Activated T-helper 2 cell treated with anti-CD3 and anti-CD28 coated beads, Interferon-gamma antibody, Interleukin-2, Interleukin-4, amounts not matched to agents 10 μg/mL and 5 μg/mL and 100 μg/mL, durations not matched to agents 14 hours and 24 hours and 36 hours (primary cell): ENCODE measurements around the gene TCN1. TPM values are rescaled to one million over a fixed set of nuclear protein-coding genes. Genes with fewer than 3 reads are reported as not detected.
"Not testable (repeated sequence)": the region's sequence is repeated elsewhere in the genome, so short reads cannot be mapped to it uniquely, and the experiment has no call there.

Experiments used
- DNase-seq: peaks from one replicate; pipeline ENCODE4 v3.0.0; 2021; ENCODE audit warnings: low spot score
- H3K27ac Mint-ChIP-seq: one replicate; pipeline ENCODE4 v1.8.0; 2021; ENCODE audit warnings: mixed read lengths
- H3K27me3 Mint-ChIP-seq: one replicate; pipeline ENCODE4 v1.8.0; 2021; ENCODE audit warnings: low read depth, mixed read lengths
- H3K36me3 Mint-ChIP-seq: one replicate; pipeline ENCODE4 v1.8.0; 2021; ENCODE audit warnings: low read depth, mixed read lengths
- H3K4me1 Mint-ChIP-seq: one replicate; pipeline ENCODE4 v1.8.0; 2021; ENCODE audit warnings: low read depth, mixed read lengths
- H3K4me3 Mint-ChIP-seq: one replicate; pipeline ENCODE4 v1.8.0; 2021; ENCODE audit warnings: low read depth, mild to moderate bottlenecking, moderate library complexity, mixed read lengths
- H3K9me3 Mint-ChIP-seq: one replicate; pipeline ENCODE4 v1.8.0; 2021; ENCODE audit warnings: mixed read lengths
- intact Hi-C: fragments of 100-400 bp; cut with micrococcal nuclease; formaldehyde crosslinking; loops from one replicate; pipeline ENCODE4 v1.15.1; 2023
- total RNA-seq: library from RNA; stranded (reverse); gene quantifications from 2 replicates; pipeline ENCODE4 v1.2.3, GENCODE V29; 2022

The TCN1 gene
- total RNA-seq, 1 donor from 2014 or later: 0.25 TPM

DNA sequence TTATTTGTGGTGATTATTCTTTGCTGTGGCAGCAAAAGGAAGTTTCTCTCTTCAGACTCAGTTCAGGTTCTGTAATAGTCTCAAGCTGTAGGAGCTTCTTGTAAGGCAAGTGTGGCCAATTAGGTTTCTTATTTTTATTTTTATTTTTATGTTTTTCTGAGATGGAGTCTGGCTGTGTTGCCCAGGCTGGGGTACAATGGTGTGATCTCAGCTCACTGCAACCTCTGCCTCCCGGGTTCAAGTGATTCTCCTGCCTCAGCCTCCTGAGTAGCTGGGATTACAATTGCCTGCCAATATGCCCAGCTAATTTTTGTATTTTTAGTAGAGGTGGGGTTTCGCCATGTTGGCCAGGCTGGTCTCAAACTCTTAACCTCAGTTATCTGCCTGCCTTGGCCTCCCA is 16.7 kb downstream of the TCN1 start:
- H3K4me3 Mint-ChIP-seq: not testable (repeated sequence)

DNA sequence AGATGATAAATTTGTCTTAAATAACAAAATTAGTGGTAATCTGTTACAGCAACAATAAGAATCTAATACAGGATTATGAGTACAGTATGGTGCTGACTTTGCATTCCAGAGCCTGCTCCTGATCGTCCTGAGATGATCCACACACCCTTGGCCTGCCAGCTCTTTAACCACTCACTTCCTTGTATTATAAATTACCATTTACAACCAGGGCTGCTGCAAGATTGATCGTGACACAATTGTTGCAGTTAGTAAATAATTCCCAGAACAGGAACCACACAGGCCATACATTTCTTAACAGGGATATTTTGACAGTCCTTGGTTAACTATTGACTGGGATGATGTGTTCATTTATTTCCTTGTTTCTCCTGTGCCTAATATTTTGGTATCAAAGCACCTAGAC is 17.2 kb downstream of the TCN1 start:
- H3K27me3 Mint-ChIP-seq: no peaks in the 10 kb centered on the region
- no peak overlapping the region for H3K4me3 Mint-ChIP-seq
- peaks cover 5% of the 10 kb centered on the region for H3K4me1 Mint-ChIP-seq
- H3K36me3 Mint-ChIP-seq: no peaks in the 10 kb centered on the region
- intact Hi-C loops: no loop called here
- no peak overlapping the region for H3K27ac Mint-ChIP-seq
- DNase-seq: no peak
- peaks cover 12% of the 10 kb centered on the region for H3K9me3 Mint-ChIP-seq

More for the DNA sequence above, 16.7 kb downstream of the TCN1 start:
- H3K27me3 Mint-ChIP-seq, H3K4me1 Mint-ChIP-seq, DNase-seq, H3K27ac Mint-ChIP-seq, H3K36me3 Mint-ChIP-seq, intact Hi-C loops: not testable (repeated sequence)
- peaks cover 12% of the 10 kb centered on the region for H3K9me3 Mint-ChIP-seq

DNA sequence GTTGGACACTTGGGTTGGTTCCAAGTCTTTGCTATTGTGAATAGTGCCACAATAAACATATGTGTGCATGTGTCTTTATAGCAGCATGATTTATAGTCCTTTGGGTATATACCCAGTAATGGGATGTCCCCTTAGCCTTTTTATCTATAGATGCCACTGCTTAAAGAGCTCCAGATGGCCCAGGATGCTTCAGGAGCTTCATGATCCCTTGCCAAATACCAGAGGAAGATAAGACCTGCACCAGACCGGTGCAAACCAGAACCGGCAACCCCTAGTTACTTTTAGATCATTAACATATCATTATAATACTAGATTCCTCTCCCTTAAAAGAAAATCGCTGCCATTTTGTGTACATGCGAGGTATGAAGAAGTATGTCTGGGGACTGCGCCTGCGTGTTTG is 17.8 kb downstream of the TCN1 start:
- H3K4me1 Mint-ChIP-seq, H3K27ac Mint-ChIP-seq, H3K27me3 Mint-ChIP-seq, intact Hi-C loops, DNase-seq, H3K36me3 Mint-ChIP-seq, H3K4me3 Mint-ChIP-seq: not testable (repeated sequence)
- peaks cover 12% of the 10 kb centered on the region for H3K9me3 Mint-ChIP-seq

DNA sequence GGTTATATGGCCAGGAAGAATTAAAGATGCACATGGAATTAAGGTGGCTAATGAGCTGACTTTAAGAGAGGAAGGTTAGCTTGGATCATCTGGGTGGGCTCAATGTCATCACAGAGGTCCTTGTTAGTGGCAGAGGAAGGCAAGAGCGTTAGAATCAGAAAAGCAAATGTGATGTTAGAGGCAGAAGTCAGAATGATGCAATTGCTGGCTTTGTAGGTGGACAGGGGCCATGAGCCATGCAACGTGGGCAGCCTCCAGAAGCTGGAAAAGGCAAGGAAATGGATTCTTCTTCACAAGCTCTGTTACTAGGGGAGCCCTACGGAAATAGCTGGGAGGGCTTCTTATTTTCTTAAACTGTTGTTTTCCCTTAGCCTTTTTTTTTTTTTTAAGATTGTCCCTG is 18.7 kb downstream of the TCN1 start:
- H3K27me3 Mint-ChIP-seq: peaks cover 1% of the 10 kb centered on the region
- peaks cover 2% of the 10 kb centered on the region for H3K4me1 Mint-ChIP-seq
- no peaks in the 10 kb centered on the region for H3K36me3 Mint-ChIP-seq
- no peak overlapping the region for H3K4me3 Mint-ChIP-seq
- no peak overlapping the region for H3K27ac Mint-ChIP-seq
- no peak for DNase-seq
- peaks cover 12% of the 10 kb centered on the region for H3K9me3 Mint-ChIP-seq
- intact Hi-C loops: no loop called here

DNA sequence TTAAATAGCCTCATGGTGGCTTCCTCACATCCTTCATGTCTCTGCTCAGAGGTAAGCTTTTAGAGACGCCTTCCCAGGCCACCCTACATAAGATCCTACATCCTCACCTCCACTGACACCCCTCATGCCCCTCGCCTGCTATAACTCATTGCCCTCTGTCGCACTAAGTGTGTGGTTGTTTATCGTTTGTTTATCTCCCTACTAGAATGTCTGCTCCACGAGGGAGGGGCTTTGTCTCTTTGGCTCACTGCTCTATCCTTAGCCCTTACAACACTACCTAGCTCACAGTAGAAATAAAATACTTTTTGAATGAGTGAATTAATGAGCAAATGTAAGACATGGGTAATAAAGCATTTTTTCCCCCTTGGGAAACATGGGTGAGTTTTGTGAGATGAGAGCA is 19.7 kb downstream of the TCN1 start:
- Mint-ChIP-seq H3K36me3 (no peaks in the 10 kb centered on the region), H3K27me3 (peaks cover 1% of the 10 kb centered on the region), H3K27ac (no peak overlapping the region), H3K4me1 (peaks cover 6% of the 10 kb centered on the region), H3K4me3 (no peak overlapping the region), H3K9me3 (peaks cover 11% of the 10 kb centered on the region)
- intact Hi-C loops: no loop called here
- no peak for DNase-seq

DNA sequence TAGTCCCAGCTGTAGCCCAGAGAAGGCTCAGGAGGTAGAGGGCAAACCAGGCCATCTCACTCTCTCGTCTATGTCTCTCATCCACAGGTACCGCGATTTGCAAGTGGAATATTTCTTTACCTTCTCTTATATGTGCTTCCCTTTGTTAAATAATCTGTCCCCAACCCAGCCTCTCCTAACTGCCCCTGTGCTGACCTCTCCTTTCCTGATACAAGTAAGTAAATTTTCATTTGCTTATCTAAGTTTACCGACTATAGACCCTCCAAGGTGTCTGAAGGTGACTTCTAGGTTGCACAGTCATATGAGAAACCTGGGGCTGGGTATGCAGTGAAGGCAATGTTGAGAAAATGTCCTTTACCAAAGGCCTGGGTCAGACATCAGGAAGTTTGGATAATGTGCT is 20.9 kb downstream of the TCN1 start, which contains the start of gene CBLIF:
TSS of gene CBLIF (minus strand) at position 101 of the 400 bp plus-strand sequence. CDS start at position 55, 46 bp downstream.
- DNase-seq: no peak
- intact Hi-C loops: no loop called here
- H3K4me3 Mint-ChIP-seq: no peak within 1 kb of the TSS
- H3K36me3 Mint-ChIP-seq: no peaks in the 10 kb centered on the region
- H3K27ac Mint-ChIP-seq: no peak within 1 kb of the TSS
- H3K27me3 Mint-ChIP-seq: peaks cover 1% of the 10 kb centered on the region
- H3K4me1 Mint-ChIP-seq: peaks cover 8% of the 10 kb centered on the region
- H3K9me3 Mint-ChIP-seq: peaks cover 4% of the 10 kb centered on the region

DNA sequence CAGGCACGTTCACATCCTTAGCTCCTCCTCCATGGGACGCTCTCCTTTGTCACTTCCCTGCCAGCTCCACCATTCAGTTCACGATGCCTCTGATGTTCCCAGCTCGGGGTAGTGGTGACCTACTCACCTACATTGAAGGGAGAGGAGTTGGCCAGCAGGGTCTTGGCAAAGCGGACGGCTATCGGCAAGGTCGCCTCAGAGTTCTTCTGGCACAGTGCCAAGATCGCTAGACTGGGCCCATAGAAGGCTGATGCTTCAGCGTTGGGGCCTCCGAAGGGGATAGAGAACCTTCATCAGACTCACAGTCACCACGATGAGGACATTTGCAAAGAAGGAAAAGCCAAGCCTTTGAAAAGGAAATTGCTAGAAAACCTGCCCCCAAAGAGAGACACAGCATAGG is 24.0 kb downstream of the TCN1 start:
- intact Hi-C loops: no loop called here
- no peak overlapping the region for H3K4me3 Mint-ChIP-seq

DNA sequence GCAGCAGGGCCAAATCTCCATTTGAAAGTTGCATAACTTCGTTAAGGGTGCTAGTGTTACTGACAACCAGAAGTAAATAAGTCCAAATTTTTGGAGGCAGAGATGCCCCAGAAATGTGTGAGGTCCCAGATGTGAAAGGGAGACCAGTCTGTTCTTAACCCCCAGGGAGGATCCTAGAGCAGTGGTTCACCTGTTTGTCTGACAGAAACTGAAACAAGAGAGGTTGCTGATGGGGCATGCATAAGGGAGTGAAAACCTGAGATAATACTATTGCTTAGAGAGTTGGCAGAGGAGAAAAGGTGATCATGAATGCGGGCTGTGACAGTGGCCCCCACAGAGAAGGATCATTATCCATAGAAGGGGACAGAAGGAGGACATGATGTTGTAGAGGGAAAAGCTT is 24.8 kb downstream of the TCN1 start:
- Mint-ChIP-seq H3K27me3 (peaks cover 8% of the 10 kb centered on the region), H3K4me3 (no peak overlapping the region), H3K27ac (no peak overlapping the region), H3K4me1 (peaks cover 8% of the 10 kb centered on the region), H3K9me3 (no peaks in the 10 kb centered on the region), H3K36me3 (no peaks in the 10 kb centered on the region)
- intact Hi-C loops: no loop called here
- DNase-seq: no peak

More for the DNA sequence above, 24.0 kb downstream of the TCN1 start:
- H3K9me3 Mint-ChIP-seq: peaks cover under 1% of the 10 kb centered on the region
- H3K27me3 Mint-ChIP-seq: peaks cover 1% of the 10 kb centered on the region
- H3K27ac Mint-ChIP-seq: no peak overlapping the region
- H3K4me1 Mint-ChIP-seq: peaks cover 8% of the 10 kb centered on the region
- DNase-seq: no peak
- H3K36me3 Mint-ChIP-seq: no peaks in the 10 kb centered on the region

DNA sequence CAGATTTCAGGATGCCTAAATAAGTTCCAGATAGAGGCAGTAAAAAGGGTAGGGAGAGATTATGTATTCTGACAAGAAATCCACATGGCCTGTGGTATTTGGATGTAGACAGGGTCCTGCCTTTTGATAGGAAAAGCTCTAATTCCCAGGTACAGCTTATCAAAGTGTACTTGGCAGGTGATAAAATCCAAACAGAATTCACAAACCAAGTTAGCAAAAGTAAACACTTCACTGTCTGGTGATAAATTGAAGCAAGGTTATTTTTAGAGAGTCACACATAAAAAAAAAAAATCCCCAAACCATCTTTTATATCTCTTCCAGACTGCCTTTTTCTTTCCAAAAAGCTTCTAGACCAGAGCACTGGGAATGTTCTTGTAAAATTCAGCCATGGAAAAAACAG is 26.7 kb downstream of the TCN1 start:
- no peak overlapping the region for H3K27ac Mint-ChIP-seq
- no peak overlapping the region for H3K4me3 Mint-ChIP-seq

DNA sequence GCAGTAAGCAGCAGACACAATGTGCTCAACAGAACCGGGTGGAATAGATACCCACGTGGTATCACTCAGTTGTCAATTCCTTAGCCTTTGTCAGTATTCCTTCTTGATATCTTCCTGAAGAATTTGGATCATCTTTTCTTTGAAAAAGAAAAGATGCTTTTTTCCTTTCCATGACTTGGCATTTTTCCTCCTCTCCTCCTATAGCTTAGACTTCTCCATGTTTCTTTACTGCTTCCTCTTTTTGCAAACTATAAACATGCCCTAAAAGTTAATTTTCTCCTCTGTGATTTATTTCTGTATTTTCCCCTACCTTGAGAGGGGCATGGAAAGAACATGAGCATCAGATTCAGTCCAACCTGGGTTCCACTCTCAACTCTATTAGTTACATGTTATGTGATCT is 32.7 kb downstream of the TCN1 start:
- no peak overlapping the region for H3K27ac Mint-ChIP-seq
- intact Hi-C loops: no loop called here
- H3K4me3 Mint-ChIP-seq: no peak overlapping the region

More for the DNA sequence above, 26.7 kb downstream of the TCN1 start:
- Mint-ChIP-seq H3K27me3 (peaks cover 11% of the 10 kb centered on the region), H3K36me3 (no peaks in the 10 kb centered on the region), H3K9me3 (no peaks in the 10 kb centered on the region), H3K4me1 (peaks cover 6% of the 10 kb centered on the region)
- no peak for DNase-seq
- intact Hi-C loops: no loop called here

DNA sequence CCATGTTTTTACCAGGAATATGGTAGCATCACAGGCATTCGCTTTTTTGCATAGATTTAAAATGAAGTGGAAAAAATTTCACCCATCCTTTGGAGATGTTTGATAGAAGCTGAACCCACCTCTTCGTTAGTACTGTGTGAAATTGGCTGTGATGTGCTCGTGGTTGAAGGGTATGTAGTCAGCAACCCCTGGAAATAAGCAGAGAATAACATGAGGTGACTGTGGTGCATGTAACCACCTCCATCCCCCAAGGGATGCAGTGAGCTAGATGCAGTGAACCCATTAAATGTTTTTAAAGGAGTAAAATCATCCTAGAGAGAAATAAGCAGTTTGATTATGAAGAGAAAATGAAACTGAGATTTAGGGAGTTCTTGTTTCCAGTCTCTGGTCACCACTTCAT is 36.9 kb downstream of the TCN1 start:
- Mint-ChIP-seq H3K27ac (no peak overlapping the region), H3K27me3 (peaks cover 2% of the 10 kb centered on the region), H3K36me3 (no peaks in the 10 kb centered on the region), H3K4me1 (peaks cover 8% of the 10 kb centered on the region), H3K4me3 (no peak overlapping the region), H3K9me3 (no peaks in the 10 kb centered on the region)
- DNase-seq: no peak
- intact Hi-C loops: no loop called here

More for the DNA sequence above, 32.7 kb downstream of the TCN1 start:
- DNase-seq: no peak
- peaks cover 12% of the 10 kb centered on the region for H3K27me3 Mint-ChIP-seq
- H3K4me1 Mint-ChIP-seq: peaks cover 8% of the 10 kb centered on the region
- no peaks in the 10 kb centered on the region for H3K36me3 Mint-ChIP-seq
- H3K9me3 Mint-ChIP-seq: no peaks in the 10 kb centered on the region

DNA sequence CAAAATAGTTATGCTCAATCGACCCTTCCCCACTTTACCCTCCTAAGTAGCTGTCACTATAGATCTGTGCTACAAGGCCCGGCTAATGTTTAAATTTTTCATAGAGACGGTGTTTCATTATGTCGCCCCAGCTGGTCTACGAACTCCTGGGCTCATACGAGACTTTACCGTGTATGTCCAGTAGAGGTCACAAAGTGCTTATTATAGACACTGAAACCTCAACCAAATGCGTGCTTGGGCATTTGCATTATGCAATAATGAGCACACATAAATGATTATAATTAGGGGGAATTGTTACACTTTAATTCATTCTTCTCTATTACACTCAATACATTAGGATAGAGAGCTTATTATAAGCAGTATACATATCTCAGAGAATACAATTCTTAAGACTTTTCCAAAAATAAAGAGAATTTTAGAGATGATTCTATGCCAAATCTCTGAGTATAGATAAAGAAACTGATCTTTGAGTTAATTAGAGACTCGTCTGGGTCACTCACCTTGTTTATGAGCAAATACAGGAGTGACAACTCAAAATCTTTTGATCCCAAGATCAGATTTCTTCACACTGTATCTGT is 43.2 kb downstream of the TCN1 start:
- intact Hi-C loops: loop anchor here (1.0 to 5.0 kb wide), 2 partner anchors 96 to 309 kb away; no protein-coding TSS in a partner anchor
- Mint-ChIP-seq H3K9me3 (no peaks in the 10 kb centered on the region), H3K27ac (no peak overlapping the region), H3K36me3 (no peaks in the 10 kb centered on the region), H3K4me1 (peaks cover 15% of the 10 kb centered on the region), H3K4me3 (no peak overlapping the region), H3K27me3 (no peaks in the 10 kb centered on the region)
- DNase-seq: no peak

DNA sequence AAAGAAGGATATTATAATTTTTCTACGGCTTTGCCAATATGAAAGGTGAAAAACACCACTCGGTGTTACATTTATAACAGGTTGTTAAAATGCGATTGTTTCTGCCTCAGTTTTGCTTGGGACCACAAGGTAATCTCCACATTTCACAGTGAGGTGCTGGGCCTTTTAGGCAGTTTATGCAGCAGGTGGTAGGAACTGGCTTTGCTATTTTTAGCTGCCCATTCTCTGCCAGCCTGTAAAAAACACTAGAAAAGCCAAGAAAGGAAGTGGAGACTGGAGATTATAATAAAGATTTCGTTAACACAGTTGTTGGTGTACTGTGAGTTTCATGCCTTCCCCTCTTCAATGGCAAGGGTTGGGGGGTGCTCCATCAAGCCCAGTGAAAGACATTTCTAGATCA is 47.7 kb downstream of the TCN1 start:
- Mint-ChIP-seq H3K4me3 (no peak overlapping the region), H3K9me3 (no peaks in the 10 kb centered on the region), H3K36me3 (no peaks in the 10 kb centered on the region), H3K27me3 (no peaks in the 10 kb centered on the region), H3K27ac (no peak overlapping the region), H3K4me1 (peaks cover 20% of the 10 kb centered on the region)
- DNase-seq: no peak
- intact Hi-C loops: no loop called here

DNA sequence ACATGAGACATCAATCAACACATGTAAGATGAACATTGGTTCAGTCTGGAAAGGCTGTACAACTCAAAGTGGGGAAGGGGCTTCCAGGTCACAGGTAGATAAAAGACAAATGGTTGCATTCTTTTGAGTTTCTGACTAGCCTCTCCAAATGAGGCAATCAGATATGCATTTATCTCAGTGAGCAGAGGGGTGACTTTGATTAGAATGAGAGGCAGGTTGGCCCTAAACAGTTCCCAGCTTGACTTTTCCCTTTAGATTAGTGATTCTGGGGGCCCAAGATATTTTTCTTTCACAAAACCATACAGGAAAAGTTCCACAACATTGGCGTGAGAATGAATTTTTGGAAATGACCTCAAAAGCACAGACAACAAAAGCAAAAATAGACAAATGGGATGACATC is 49.9 kb downstream of the TCN1 start:
- DNase-seq, H3K27me3 Mint-ChIP-seq, H3K27ac Mint-ChIP-seq, H3K4me3 Mint-ChIP-seq, H3K9me3 Mint-ChIP-seq, H3K36me3 Mint-ChIP-seq, intact Hi-C loops: not testable (repeated sequence)
- peaks cover 19% of the 10 kb centered on the region for H3K4me1 Mint-ChIP-seq
